SJSA1 (cell line): ENCODE measurements around the gene IDUA. TPM values are rescaled to one million over a fixed set of nuclear protein-coding genes. Genes with fewer than 3 reads are reported as not detected.

Source experiments
- DNase-seq, 2 experiments: peaks; one replicate each; pipeline ENCODE4 v3.0.0-alpha.2; 2015 to 2020; ENCODE audit warnings: low spot score in 2 of 2, low read depth in 1 of 2
- H3K27ac ChIP-seq: fragments of 250-450 bp; sonication (Bioruptor Pico); 2 replicates; pipeline ENCODE4 v1.5.1; 2020; ENCODE audit warnings: mild to moderate bottlenecking, moderate library complexity
- H3K27me3 ChIP-seq: fragments of 250-450 bp; sonication (Bioruptor Pico); replicated peaks from 2 replicates; pipeline ENCODE4 v1.5.1; 2020; ENCODE audit warnings: mild to moderate bottlenecking, moderate library complexity
- H3K36me3 ChIP-seq: fragments of 250-450 bp; sonication (Bioruptor Pico); 2 replicates; pipeline ENCODE4 v1.5.1; 2020; ENCODE audit warnings: mild to moderate bottlenecking
- H3K4me1 ChIP-seq: fragments of 250-450 bp; sonication (Bioruptor Pico); replicated peaks from 2 replicates; pipeline ENCODE4 v1.6.1; 2021; ENCODE audit warnings: mild to moderate bottlenecking
- H3K4me3 ChIP-seq: fragments of 250-450 bp; sonication (Bioruptor Pico); 2 replicates; pipeline ENCODE4 v1.5.1; 2020; ENCODE audit warnings: mild to moderate bottlenecking
- H3K9me3 ChIP-seq: fragments of 250-450 bp; sonication (Bioruptor Pico); replicated peaks from 2 replicates; pipeline ENCODE4 v1.5.1; 2020; ENCODE audit warnings: mild to moderate bottlenecking
- total RNA-seq: library from RNA; depleted of rRNA; stranded (reverse); fragments of >200 nt; shearing (Covaris generic); gene quantifications from 2 replicates; pipeline ENCODE4 v1.2.3, GENCODE V29; 2014

IDUA gene
- total RNA-seq, 1 experiment from 2014 or later, result 2.4 TPM

- Histone ChIP-seq H3K27me3 (no peaks in the 10 kb centered on the region), H3K4me3 (no peak overlapping the region), H3K36me3 (no peaks in the 10 kb centered on the region), H3K4me1 (no peaks in the 10 kb centered on the region), H3K9me3 (no peaks in the 10 kb centered on the region), H3K27ac (no peak overlapping the region)
- no peak for DNase-seq
These were observed 35.0 kb upstream of the IDUA start for GRCh38 chr4:951594-952468.

DNA sequence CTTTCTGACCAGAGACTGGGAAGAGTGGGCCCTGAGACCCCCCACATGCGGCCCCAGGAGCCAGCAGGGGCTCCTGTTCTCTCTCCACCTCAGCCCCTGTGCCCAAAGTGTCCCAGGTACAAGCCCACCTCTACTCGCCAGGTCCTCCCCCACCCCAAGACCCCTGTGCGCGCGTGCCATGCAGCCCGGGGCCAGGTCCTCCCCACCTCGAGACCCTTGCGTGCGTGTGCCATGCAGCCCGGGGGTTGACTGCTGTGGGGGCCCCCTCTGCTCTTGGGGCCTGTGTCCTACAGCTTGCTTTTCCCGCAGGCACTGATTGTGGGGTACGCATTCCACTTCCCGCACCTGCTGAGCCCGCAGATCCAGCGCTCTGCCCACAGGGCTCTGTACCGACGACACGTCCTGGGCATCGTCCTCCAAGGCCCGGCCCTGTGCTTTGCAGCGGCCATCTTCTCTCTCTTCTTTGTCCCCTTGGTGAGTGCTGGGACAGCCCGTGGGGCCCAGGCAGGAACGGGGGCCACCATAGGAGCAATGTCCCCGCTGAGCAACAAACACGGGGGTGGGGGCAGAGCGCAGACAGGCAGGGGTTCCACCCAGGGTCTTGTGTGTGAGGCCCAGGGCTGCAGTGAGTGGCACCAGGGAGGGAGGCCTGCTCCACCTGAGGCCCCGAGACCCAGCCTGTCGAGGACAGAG, 33.8 kb upstream of the IDUA start:
- no peaks in the 10 kb centered on the region for H3K36me3 ChIP-seq
- no peaks in the 10 kb centered on the region for H3K27me3 ChIP-seq
- H3K4me1 ChIP-seq, result no peaks in the 10 kb centered on the region
- no peak overlapping the region for H3K4me3 ChIP-seq
- H3K9me3 ChIP-seq, result no peaks in the 10 kb centered on the region
- no peak overlapping the region for H3K27ac ChIP-seq
- DNase-seq, result no peak

DNA sequence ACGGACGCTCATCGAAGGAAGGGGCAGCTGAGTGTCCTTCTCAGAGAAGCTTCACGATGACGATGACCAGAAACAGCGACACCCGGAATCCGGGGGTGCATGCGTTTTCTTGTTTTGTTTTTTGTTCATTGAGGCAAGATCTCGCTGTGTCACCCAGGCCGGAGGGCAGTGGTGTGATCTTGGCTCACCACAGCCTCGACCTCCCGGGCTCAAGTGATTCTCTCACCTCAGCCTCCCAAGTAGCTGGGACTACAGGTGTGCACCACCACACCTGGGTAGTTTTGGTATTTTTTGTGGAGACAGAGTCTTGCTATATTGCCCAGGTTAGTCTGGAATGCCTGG, 33.3 kb upstream of the IDUA start:
- no peak overlapping the region for H3K27ac ChIP-seq
- no peak for DNase-seq
- no peaks in the 10 kb centered on the region for H3K27me3 ChIP-seq
- no peak overlapping the region for H3K4me3 ChIP-seq
- H3K4me1 ChIP-seq, result no peaks in the 10 kb centered on the region
- H3K9me3 ChIP-seq, result no peaks in the 10 kb centered on the region
- no peaks in the 10 kb centered on the region for H3K36me3 ChIP-seq

DNA sequence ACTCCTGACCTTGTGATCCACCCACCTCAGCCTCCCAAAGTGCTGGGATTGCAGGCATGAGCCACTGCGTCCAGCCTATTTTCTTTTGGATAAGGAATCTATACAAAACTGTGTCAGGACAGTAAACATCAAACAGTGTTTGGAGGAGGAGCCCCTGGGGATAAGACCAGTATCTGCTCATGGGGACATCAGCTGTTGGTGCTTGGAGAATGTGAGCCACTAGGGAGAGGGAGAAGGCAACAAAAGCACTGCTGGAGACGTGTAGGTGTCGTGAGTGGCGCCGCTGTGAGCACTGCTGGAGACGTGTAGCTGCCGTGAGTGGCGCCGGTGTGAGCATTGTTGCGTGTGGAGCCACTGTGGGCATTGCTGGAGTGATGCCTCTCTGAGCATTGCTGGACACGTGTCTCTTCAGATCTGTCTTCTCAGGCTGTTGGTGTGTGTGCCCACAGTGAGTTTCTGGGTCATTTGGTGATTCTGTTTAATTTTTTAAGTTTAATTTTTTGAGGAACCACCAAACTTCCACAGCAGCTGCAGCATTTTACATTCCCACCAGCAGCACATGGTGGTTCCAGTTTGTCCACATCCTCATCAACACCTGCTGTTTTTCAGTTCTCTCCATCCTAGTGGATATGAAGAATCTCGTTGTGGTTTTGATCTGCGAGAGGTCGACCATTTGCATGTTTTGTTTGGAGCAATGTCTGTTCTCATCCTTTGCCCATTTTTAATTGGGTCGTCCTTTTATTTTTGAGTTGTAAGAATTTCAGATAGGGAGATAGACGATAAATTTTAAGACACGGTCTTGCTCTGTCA, 32.4 kb upstream of the IDUA start:
- no peak for DNase-seq

DNA sequence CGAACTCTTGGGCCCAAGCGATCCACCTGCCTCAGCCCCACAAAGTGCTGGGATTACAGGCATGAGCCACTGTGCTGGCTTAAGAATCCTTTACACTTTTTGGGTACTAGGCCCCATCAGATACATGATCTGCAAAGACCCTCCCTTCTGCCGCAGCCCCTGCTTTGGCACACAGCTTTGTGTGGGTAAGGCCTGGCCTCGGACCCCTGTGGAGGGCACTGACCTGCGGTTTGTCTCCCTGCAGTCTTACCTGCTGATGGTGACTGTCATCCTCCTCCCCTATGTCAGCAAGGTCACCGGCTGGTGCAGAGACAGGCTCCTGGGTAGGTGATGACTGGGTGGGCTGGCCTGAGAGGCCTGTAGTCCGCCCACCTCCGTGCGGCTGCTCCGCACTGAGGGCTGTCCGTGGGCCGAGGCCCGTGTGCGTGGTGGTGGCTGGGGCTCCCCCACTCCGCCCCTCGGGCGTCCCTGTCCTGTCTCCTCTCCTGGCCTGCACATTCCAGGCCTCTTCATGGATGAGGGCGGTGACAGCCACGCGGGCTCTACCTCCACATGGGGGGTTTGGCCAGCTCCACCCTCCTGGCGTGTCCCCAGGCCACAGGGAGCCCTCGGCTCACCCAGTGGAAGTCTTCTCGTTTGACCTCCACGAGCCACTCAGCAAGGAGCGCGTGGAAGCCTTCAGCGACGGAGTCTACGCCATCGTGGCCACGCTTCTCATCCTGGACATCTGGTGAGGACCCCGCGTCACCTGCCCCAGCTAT, 31.5 kb upstream of the IDUA start:
- Histone ChIP-seq H3K27me3 (no peaks in the 10 kb centered on the region), H3K9me3 (no peaks in the 10 kb centered on the region), H3K4me1 (no peaks in the 10 kb centered on the region), H3K36me3 (no peaks in the 10 kb centered on the region), H3K4me3 (no peak overlapping the region), H3K27ac (no peak overlapping the region)
- no peak for DNase-seq

More for the DNA sequence above, 32.4 kb upstream of the IDUA start:
- no peaks in the 10 kb centered on the region for H3K36me3 ChIP-seq
- H3K4me1 ChIP-seq, result no peaks in the 10 kb centered on the region
- H3K4me3 ChIP-seq, result no peak overlapping the region
- H3K9me3 ChIP-seq, result no peaks in the 10 kb centered on the region
- H3K27me3 ChIP-seq, result no peaks in the 10 kb centered on the region
- no peak overlapping the region for H3K27ac ChIP-seq

- DNase-seq, result no peak
- H3K9me3 ChIP-seq, result no peaks in the 10 kb centered on the region
- no peaks in the 10 kb centered on the region for H3K27me3 ChIP-seq
- no peaks in the 10 kb centered on the region for H3K4me1 ChIP-seq
- no peaks in the 10 kb centered on the region for H3K36me3 ChIP-seq
- H3K27ac ChIP-seq, result no peak overlapping the region
- H3K4me3 ChIP-seq, result no peak overlapping the region
These were observed 30.9 kb upstream of the IDUA start for GRCh38 chr4:955931-956381.

DNA sequence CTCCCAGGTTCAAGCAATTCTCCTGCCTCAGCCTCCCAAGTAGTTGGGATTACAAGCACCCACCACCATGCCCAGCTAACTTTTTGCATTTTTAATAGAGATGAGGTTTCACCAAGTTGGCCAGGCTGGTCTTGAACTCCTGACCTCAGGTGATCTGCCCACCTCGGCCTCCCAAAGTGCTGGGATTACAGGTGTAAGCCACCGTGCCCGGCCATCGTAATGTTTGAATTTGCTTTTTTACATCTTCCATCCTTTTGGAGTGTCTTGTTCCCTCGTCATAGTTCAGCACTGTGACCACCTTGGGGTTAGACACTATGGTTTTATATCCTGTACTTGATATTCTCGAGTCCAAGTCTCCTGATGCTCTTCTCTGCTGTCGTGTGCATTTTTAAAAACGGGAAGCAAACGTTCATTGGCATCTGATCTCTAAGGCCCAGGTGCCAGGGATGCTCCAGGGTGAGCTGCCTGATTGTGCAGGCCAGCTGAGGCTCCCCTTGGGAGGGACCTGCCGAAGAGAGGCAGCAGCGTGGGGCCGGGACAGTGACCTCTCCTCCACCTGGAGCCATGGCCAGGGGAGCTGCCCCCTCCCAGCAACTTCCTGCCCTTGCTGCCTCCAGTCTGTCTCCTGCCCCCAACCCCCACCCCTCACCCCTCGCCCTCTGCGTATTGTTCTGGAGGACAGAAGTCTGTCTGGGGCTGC, 30.2 kb upstream of the IDUA start:
- DNase-seq, result no peak
- Histone ChIP-seq H3K9me3 (no peaks in the 10 kb centered on the region), H3K27me3 (no peaks in the 10 kb centered on the region), H3K27ac (no peak overlapping the region), H3K4me1 (no peaks in the 10 kb centered on the region), H3K36me3 (no peaks in the 10 kb centered on the region), H3K4me3 (no peak overlapping the region)

GRCh38 chr4:957231-957580, 29.6 kb upstream of the IDUA start:
- H3K27me3 ChIP-seq, result no peaks in the 10 kb centered on the region
- H3K27ac ChIP-seq, result no peak overlapping the region
- no peaks in the 10 kb centered on the region for H3K36me3 ChIP-seq
- no peak overlapping the region for H3K4me3 ChIP-seq
- no peak for DNase-seq
- H3K4me1 ChIP-seq, result no peaks in the 10 kb centered on the region
- H3K9me3 ChIP-seq, result no peaks in the 10 kb centered on the region

GRCh38 chr4:957581-958313, 29.1 kb upstream of the IDUA start:
- H3K9me3 ChIP-seq, result no peaks in the 10 kb centered on the region
- DNase-seq, result no peak
- H3K36me3 ChIP-seq, result no peaks in the 10 kb centered on the region
- no peaks in the 10 kb centered on the region for H3K27me3 ChIP-seq
- H3K27ac ChIP-seq, result no peak overlapping the region
- H3K4me3 ChIP-seq, result no peak overlapping the region
- no peaks in the 10 kb centered on the region for H3K4me1 ChIP-seq

DNA sequence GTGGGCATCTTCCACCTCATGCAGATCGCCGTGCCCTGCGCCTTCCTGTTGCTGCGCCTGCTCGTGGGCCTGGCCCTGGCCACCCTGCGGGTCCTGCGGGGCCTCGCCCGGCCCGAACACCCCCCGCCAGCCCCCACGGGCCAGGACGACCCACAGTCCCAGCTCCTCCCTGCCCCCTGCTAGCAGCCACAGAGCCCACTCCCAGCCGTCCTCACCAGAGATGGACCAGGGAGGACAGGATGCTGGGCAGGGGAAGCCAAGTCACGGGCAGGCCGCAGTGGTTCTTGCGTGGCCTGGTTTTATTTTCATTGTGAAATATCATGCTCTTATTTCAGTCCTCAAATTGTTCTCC, 28.6 kb upstream of the IDUA start:
- Histone ChIP-seq H3K4me1 (no peaks in the 10 kb centered on the region), H3K9me3 (no peaks in the 10 kb centered on the region), H3K4me3 (no peak overlapping the region), H3K27me3 (no peaks in the 10 kb centered on the region), H3K36me3 (peaks cover under 1% of the 10 kb centered on the region; the same call in 1 of the 2 replicates), H3K27ac (no peak overlapping the region)
- DNase-seq, result no peak

DNA sequence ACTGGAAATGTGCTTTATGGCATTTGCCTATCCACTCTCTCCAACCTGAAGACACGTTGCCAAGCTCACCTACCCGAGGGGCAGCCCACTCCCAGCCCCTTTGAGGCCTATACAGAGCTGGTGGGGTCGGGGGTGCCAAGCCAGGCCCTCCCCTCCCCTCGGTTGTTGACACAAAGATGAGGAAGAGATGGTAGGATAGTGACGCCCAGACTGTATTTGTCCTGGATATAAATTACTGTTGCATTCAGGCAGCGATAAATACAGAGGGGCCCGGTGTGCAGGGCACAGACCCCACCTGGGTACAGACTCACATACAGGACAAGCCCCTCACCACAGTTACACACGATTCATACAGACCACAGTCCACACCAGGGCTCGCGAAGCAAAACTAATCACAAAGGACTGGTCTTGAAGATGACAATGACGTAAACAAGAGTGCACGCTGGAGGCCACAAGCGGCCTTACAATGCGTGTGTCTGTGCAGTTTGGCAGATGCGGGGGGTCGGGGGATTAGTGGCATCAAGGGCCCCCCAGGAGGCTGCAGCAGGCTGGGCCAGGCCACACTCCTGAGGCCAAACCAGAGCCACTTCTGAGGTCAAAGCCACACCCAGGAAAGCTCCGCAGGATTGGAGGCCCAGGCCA, 28.0 kb upstream of the IDUA start:
- H3K9me3 ChIP-seq, result no peaks in the 10 kb centered on the region
- no peaks in the 10 kb centered on the region for H3K27me3 ChIP-seq
- no peaks in the 10 kb centered on the region for H3K4me1 ChIP-seq
- no peak for DNase-seq
- H3K36me3 ChIP-seq, result peaks cover 3% of the 10 kb centered on the region; the same call in 1 of the 2 replicates
- H3K4me3 ChIP-seq, result no peak overlapping the region
- no peak overlapping the region for H3K27ac ChIP-seq
